GM10248 (cell line): ENCODE results near the gene MAMDC2.

ENCODE experiments used
- CTCF ChIA-PET: fragments of 300-600 bp; sonication (Branson Sonifier 250); formaldehyde crosslinking; extraction: SDS; loops from one replicate; lab custom pipeline; 2021; ENCODE audit warnings: antibody characterized with exemption; lab: Yijun Ruan, JAX
- POLR2A ChIA-PET: fragments of 350-650 bp; sonication (Branson Sonifier 250); formaldehyde crosslinking; extraction: SDS; loops from one replicate; lab custom pipeline; 2020; ENCODE audit warnings: antibody characterized with exemption; lab: Yijun Ruan, JAX
- DNase-seq: peaks from one replicate; pipeline ENCODE4 v3.0.0; 2012; ENCODE audit errors: extremely low spot score
- CTCF ChIP-seq: IDR thresholded peaks from 2 replicates; pipeline ENCODE4 v1.5.1; 2012; ENCODE audit warnings: mild to moderate bottlenecking, low read depth; ENCODE audit errors: extremely low read depth, missing control alignments, control extremely low read depth

MAMDC2 gene

GRCh38 chr9:70111042-70111602 is 67.5 kb downstream of the MAMDC2 start:
- POLR2A ChIA-PET, result interaction anchor here (0.6 kb wide), 1 partner anchor 110 kb away, joined by 4 read pairs; no protein-coding TSS in a partner anchor
- peak; percentile 94 for TF ChIP-seq CTCF
- peak; percentile 39 for DNase-seq
- CTCF ChIA-PET, result interaction anchor here (0.7 to 8.8 kb wide), 46 partner anchors 9 to 690 kb away, joined by 3 to 168 read pairs (median 5); partner anchors contain the start of gene APBA1

DNA sequence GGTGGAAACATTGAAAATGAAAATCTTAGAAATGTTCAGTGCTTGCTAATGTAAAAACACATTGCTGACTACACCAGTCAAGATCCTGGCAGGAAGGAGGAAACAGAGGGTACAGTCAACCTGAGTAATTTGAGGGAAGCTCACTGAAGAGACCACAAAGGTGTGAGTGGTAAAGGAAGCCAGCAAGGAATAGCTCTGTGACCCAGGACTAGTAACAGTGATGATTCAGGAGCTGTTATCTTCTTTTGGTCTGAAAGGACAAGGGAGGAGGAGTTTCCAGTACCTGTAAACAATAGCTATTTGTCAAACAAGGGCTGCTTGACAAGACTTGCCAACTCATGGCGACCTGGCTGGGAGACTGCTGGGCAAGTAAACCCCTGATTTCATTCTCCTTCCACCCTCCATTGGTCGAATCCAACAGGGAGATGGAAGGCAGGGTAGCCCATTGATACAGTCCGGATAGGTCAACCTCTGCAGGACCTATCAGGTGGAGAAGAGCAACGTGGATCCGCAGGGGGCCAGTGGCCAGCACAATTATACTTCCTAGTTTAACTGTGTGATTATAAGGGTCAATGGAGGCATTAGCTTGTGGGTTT is 68.1 kb downstream of the MAMDC2 start:
- ChIA-PET CTCF (interaction anchor here (0.7 to 8.8 kb wide), 44 partner anchors 10 to 690 kb away, joined by 3 to 168 read pairs (median 5); partner anchors contain the start of gene APBA1), POLR2A (interaction anchor here (0.6 kb wide), 1 partner anchor 109 kb away, joined by 4 read pairs; no protein-coding TSS in a partner anchor)
- no peak for DNase-seq
- TF ChIP-seq CTCF, result no peak

DNA sequence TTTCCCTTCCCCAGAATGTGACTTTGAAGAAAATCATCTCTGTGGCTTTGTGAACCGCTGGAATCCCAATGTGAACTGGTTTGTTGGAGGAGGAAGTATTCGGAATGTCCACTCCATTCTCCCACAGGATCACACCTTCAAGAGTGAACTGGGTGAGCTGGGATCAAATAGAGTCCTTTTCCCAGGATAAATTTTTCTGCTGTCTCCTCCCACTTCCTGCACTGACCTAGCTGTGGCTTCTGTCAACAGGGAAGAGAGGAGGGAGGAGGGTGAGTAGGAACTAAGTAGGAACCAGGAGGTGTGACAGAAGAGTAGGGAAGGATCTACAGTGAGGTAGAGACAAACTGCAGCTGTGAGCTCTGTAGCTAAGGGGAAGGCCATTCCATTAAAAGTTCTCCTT is 69.3 kb downstream of the MAMDC2 start:
- DNase-seq, result no peak
- TF ChIP-seq CTCF, result no peak
- ChIA-PET CTCF (interaction anchor here (0.8 to 8.8 kb wide), 34 partner anchors 9 to 691 kb away, joined by 3 to 168 read pairs (median 6); no protein-coding TSS in a partner anchor), POLR2A (no interaction called here)

GRCh38 chr9:70113403-70114022 is 69.9 kb downstream of the MAMDC2 start:
- ChIA-PET POLR2A (no interaction called here), CTCF (interaction anchor here (0.8 to 8.8 kb wide), 29 partner anchors 9 to 692 kb away, joined by 3 to 168 read pairs (median 5); no protein-coding TSS in a partner anchor)
- DNase-seq, result peak; percentile 42
- peak; percentile 74 for TF ChIP-seq CTCF

DNA sequence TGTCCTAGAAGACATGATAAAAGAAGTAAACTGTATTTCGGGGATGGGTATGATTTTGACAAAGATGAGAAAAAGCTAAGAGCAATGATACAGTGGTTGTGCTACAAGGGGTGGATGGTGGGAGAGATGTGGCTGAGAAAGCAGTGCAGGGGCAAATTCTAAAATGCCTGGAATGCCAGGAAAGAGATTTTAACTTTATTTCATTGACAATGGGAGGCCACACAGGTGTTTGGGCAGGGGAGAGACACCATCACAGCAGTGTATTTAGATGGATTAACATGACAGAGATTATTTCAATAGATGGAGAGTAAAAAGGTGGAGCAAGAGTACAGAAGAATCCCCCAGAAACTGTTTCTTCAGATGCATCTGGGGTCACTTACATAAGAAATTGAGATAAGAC is 71.2 kb downstream of the MAMDC2 start:
- ChIA-PET CTCF (interaction anchor here (1.1 to 8.8 kb wide), 8 partner anchors 7 to 693 kb away, joined by 3 to 168 read pairs (median 50); no protein-coding TSS in a partner anchor), POLR2A (no interaction called here)
- TF ChIP-seq CTCF, result no peak
- DNase-seq, result no peak

- POLR2A ChIA-PET, result no interaction called here
- no peak for DNase-seq
- CTCF ChIA-PET, result interaction anchor here (8.2 kb wide), 1 partner anchor 6 kb away, joined by 110 read pairs; no protein-coding TSS in a partner anchor
- TF ChIP-seq CTCF, result no peak
Measured at GRCh38 chr9:70117835-70118319, 74.2 kb downstream of the MAMDC2 start.
